RWPE2 (cell line): ENCODE results near the gene TIMELESS.

ENCODE experiments used
- ATAC-seq: fragments of 200-7000 bp; cut with Tn5 transposase; 3 replicates; pipeline ENCODE4 v1.9.1; 2021; ENCODE audit warnings: low read depth
- DNase-seq: peaks from one replicate; pipeline ENCODE4 v3.0.0-alpha.2; 2020; ENCODE audit warnings: low spot score
- H3K27ac ChIP-seq: fragments of 450-650 bp; 2 replicates; pipeline ENCODE4 v1.5.1; 2017; ENCODE audit warnings: mild to moderate bottlenecking; ENCODE audit not compliant: poor library complexity, severe bottlenecking
- H3K27me3 ChIP-seq: fragments of 250-450 bp; sonication (Bioruptor Pico); 2 replicates; pipeline ENCODE4 v1.5.1; 2021; ENCODE audit warnings: mild to moderate bottlenecking, moderate library complexity; ENCODE audit not compliant: insufficient read depth, poor library complexity, severe bottlenecking
- H3K36me3 ChIP-seq: fragments of 250-450 bp; sonication (Bioruptor Pico); 2 replicates; pipeline ENCODE4 v1.5.1; 2020; ENCODE audit warnings: low read depth, mild to moderate bottlenecking, moderate library complexity
- H3K4me1 ChIP-seq: fragments of 250-450 bp; sonication (Bioruptor Pico); 2 replicates; pipeline ENCODE4 v1.5.1; 2021; ENCODE audit warnings: mild to moderate bottlenecking, moderate library complexity; ENCODE audit not compliant: insufficient read depth, poor library complexity, severe bottlenecking
- H3K4me3 ChIP-seq: fragments of 250-450 bp; sonication (Bioruptor Pico); 2 replicates; pipeline ENCODE4 v1.5.1; 2021; ENCODE audit warnings: mild to moderate bottlenecking, moderate library complexity; ENCODE audit not compliant: severe bottlenecking
- H3K9me3 ChIP-seq: fragments of 250-450 bp; sonication (Bioruptor Pico); 2 replicates; pipeline ENCODE4 v1.5.1; 2021; ENCODE audit warnings: mild to moderate bottlenecking, moderate library complexity; ENCODE audit not compliant: severe bottlenecking
- TF ChIP-seq, protein P1 (sequence below): fragments of 450-650 bp; IDR thresholded peaks from one replicate; pipeline ENCODE4 v1.5.1; 2017; ENCODE audit warnings: mild to moderate bottlenecking, moderate library complexity; ENCODE audit not compliant: poor library complexity, severe bottlenecking

TIMELESS gene

DNA sequence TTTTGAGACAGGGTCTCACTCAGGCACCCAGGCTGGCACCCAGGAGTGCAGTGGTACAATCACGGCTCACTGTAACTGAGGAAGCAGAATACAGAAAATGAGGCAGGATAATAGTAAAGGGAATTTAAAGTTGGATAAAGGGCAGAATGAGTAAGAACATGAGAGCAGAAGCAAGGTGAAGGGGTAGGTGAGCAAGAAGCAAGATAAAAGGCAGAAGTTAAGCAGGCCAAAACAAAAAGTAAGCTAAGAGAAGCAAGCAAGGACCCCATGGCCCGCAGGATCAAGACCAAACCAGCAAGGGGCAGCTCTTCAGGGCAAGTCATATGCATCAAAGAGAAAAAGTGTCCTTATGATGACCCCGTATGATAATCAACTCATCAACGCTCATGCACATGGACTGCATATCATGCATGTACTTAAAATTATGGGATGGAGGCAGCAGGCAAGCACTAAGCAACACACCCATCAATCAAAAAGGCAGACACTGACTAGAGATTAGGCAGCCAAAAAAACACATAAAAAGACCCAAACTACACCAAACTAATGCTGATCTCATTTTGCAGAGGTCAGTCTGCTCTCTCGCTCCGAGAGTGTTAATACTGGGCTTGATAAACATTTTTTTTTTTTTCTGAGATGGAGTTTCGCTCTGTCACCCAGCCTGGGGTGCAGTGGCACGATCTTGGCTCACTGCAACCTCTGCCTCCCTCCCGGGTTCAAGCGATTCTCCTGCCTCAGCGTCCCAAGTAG, 11.6 kb downstream of the TIMELESS start:
- DNase-seq, result no peak
- H3K4me3 ChIP-seq, result no peak overlapping the region
- no peak for ATAC-seq
- peaks cover 14% of the 10 kb centered on the region for H3K36me3 ChIP-seq
- H3K9me3 ChIP-seq, result no peaks in the 10 kb centered on the region
- TF ChIP-seq, protein P1, sequence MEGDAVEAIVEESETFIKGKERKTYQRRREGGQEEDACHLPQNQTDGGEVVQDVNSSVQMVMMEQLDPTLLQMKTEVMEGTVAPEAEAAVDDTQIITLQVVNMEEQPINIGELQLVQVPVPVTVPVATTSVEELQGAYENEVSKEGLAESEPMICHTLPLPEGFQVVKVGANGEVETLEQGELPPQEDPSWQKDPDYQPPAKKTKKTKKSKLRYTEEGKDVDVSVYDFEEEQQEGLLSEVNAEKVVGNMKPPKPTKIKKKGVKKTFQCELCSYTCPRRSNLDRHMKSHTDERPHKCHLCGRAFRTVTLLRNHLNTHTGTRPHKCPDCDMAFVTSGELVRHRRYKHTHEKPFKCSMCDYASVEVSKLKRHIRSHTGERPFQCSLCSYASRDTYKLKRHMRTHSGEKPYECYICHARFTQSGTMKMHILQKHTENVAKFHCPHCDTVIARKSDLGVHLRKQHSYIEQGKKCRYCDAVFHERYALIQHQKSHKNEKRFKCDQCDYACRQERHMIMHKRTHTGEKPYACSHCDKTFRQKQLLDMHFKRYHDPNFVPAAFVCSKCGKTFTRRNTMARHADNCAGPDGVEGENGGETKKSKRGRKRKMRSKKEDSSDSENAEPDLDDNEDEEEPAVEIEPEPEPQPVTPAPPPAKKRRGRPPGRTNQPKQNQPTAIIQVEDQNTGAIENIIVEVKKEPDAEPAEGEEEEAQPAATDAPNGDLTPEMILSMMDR, result no peak
- no peaks in the 10 kb centered on the region for H3K4me1 ChIP-seq
- H3K27ac ChIP-seq, result no peak overlapping the region
- H3K27me3 ChIP-seq, result no peaks in the 10 kb centered on the region

DNA sequence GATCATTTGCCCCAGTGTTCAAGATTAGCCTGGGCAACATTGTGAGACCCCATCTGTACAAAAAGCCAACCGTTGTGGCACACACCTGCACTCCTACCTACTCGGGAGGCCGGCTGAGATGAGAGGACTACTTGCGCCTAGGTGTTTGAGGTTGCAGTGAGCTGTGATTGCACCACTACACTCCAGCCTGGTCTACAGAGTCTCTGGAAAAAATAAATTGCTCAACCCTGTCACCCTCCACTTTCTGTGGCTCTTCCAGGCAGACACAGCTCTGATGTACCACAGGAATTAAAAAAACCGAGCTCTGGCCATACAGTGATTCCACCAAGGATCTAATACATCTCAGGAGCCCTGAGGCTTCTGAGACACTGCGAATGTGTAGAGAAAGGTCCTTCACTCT, 14.4 kb downstream of the TIMELESS start:
- Histone ChIP-seq H3K4me1 (no peaks in the 10 kb centered on the region), H3K27me3 (no peaks in the 10 kb centered on the region), H3K36me3 (peaks cover 36% of the 10 kb centered on the region), H3K4me3 (no peak overlapping the region), H3K9me3 (no peaks in the 10 kb centered on the region), H3K27ac (no peak overlapping the region)
- TF ChIP-seq, protein P1, result no peak
- DNase-seq (no peak), ATAC-seq (no peak)

DNA sequence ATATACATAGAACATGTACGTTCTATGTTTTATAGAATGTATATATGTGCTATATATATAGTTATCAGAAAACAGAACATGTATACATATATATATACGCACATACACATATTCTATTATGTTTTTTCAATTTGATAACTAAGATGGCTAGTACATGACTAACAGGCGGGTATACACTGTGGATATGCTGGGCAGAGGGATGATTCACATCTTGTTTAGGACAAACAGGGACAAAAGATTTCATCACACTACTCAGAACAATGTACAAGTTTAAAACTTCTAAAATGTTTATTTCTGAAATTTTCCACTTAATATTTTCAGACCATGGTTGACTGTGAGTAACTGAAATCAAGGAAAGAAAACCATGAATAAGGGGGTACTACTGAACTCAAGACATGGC, 17.4 kb downstream of the TIMELESS start:
- no peaks in the 10 kb centered on the region for H3K4me1 ChIP-seq
- peaks cover 56% of the 10 kb centered on the region for H3K36me3 ChIP-seq
- H3K4me3 ChIP-seq, result no peak overlapping the region
- no peak for DNase-seq
- TF ChIP-seq, protein P1, result no peak
- H3K27me3 ChIP-seq, result no peaks in the 10 kb centered on the region
- no peak for ATAC-seq
- H3K9me3 ChIP-seq, result no peaks in the 10 kb centered on the region
- no peak overlapping the region for H3K27ac ChIP-seq

DNA sequence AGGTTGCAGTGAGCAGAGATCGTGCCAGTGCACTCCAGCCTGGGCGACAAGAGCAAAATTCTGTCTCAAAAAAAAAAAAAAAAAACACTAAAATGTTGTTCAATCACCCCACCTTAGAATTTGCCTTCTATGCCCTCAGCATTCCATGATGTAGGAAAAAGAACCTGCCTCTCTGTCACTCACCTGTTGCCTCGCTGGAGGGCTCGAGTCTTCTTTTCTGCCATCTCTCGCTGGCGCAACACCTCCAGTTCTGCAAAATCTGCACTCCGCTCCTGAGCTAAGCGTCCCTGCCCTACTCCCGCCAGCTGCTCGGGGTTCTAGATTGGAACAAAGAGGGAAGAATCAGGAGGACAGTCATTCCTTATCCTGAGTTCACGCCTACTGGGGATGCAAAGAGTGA, 17.9 kb downstream of the TIMELESS start:
- TF ChIP-seq, protein P1, result no peak
- DNase-seq (no peak), ATAC-seq (no peak)
- Histone ChIP-seq H3K36me3 (peaks cover 55% of the 10 kb centered on the region), H3K27me3 (no peaks in the 10 kb centered on the region), H3K4me3 (no peak overlapping the region), H3K27ac (no peak overlapping the region), H3K9me3 (no peaks in the 10 kb centered on the region), H3K4me1 (no peaks in the 10 kb centered on the region)

DNA sequence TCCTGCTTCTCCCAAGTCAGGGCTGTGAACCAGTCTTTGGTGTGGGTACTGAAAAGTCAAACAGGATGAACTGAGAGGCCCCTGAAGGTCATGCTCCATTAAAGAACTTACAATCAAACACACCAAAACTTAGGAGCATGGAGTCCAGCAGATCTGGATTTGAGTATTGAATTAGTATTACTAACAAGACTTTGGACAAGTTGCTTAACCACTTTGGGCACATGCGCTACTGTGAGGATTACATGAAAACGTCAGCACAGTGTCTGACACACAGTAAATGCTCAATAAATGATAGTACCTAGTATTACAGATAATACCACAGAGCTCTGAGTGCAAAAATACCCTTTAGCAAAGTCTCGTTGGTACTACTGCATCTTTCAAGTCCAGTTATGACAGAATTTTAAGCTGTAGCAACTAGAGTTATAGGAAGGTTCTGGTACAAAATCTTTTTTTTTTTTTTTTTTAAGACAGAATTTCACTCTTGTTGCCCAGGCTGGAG, 23.2 kb downstream of the TIMELESS start:
- no peaks in the 10 kb centered on the region for H3K4me1 ChIP-seq
- no peaks in the 10 kb centered on the region for H3K9me3 ChIP-seq
- H3K36me3 ChIP-seq, result peaks cover 78% of the 10 kb centered on the region
- no peaks in the 10 kb centered on the region for H3K27me3 ChIP-seq
- ATAC-seq (no peak), DNase-seq (no peak)
- no peak overlapping the region for H3K27ac ChIP-seq
- TF ChIP-seq, protein P1, result no peak
- H3K4me3 ChIP-seq, result no peak overlapping the region
